Measurements from ENCODE around the gene OPN5. TPM values are rescaled to one million over a fixed set of nuclear protein-coding genes. Genes with fewer than 3 reads are reported as not detected.

Gene OPN5
- total RNA-seq, 1 donor from 2014 or later: not detected

DNA sequence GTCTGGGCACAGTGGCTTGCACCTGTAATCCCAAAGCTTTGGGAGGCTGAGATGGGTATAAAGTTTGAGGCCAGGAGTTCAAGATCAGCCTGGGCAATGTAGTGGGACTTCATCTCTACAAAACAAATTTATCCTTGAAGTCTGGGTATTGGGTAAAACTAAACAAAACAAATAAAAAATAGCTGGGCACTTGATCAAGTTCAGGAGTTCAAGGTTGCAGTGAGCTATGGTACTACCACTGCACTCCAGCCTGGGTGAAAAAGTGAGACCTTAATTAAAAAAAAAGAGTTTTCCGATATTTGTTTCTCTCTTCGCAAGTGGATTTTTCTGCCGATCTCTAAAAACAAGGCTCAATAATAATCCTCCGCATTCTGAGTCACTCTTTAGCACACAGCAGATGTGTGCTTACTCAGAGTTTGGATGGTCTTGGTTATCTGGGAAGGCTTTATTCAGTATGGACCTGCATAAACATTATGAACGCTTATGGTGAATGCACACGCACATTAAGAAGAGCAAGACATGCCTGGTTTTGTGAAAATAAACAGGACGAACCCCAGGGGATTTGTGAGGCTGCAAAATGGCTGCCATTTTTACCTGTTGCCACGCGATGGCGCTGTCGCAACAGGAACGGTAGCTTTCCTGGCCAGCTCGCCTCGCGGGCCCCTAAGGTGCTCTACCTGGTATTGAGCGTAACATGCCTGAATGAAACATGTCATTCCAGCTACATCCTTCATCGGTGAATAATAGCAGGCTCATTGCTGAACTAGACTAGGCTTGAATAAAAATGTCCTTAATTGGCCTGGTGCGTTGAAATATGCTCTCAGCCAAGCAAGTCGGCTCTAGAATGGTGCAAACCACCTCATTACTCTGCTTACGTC is 6.0 kb downstream of the OPN5 start:
- intact Hi-C loops (cut with micrococcal nuclease): loop anchor here (1.0 to 5.0 kb wide), 5 partner anchors 157 to 1819 kb away; no protein-coding TSS in a partner anchor

DNA sequence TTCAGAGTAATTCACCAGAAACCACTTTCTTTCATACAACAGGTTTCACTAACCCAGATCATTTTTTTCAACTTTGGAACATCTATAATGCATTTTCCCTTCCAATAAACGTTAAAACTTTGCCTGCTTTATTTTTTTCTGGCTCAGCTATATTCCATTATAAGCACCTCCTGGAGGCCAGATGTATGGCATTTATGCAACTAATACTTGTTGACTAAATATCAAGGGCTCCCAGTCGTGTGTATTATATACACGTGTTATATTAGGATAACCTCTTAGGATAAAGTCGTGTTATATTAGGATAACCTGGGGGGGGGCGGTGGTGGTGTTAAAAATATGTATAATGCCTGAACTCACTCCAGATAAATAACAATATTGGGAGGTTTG is 6.7 kb downstream of the OPN5 start:
- intact Hi-C loops (cut with micrococcal nuclease): loop anchor here (1.0 to 5.0 kb wide), 5 partner anchors 158 to 1819 kb away; no protein-coding TSS in a partner anchor

DNA sequence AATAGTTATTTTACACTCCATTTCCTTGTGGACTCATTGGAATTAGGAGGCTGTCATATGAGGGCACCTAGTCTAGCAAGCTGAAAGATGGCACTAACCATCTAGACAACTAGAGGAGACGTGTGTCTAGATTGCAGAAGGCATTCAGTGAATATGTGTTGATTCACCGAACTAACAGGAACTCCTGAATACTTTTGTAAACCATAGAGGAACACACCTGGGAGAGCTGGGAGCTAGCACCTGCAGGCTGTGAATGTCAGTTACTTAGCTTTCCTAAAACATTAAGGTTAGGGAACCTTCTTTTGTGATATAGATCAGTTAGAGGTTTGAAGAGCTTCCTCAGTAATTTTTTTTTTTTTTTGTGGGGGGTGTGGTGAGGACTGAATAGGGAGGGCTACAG is 7.7 kb downstream of the OPN5 start:
- intact Hi-C loops (cut with micrococcal nuclease): loop anchor here (2.0 to 5.0 kb wide), 4 partner anchors 159 to 1818 kb away; no protein-coding TSS in a partner anchor

DNA sequence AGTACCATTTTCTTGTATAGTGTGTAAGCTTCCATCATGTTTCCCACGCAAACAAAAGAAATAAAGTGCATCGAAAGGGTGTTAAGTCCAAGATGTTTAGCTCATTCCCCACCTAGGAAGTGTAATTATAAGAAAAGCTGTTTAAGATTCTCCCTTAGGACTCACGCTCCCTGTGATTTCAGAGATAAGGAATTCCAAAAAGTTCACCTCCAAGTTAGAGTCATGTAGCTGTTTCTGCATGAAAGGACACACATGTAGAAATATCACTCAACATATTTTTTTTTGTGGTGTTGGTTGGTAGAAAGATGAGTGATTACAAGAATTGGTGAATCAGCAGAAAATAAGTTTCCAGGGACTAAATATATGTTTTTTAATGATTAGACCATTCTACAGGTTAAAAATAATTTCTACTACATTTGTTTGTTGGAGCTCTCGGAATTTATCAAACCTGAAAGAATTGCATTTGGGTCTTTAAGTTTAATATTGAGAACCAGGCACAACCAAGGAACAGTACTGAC is 10.4 kb downstream of the OPN5 start:
- intact Hi-C loops (cut with micrococcal nuclease): no loop called here

DNA sequence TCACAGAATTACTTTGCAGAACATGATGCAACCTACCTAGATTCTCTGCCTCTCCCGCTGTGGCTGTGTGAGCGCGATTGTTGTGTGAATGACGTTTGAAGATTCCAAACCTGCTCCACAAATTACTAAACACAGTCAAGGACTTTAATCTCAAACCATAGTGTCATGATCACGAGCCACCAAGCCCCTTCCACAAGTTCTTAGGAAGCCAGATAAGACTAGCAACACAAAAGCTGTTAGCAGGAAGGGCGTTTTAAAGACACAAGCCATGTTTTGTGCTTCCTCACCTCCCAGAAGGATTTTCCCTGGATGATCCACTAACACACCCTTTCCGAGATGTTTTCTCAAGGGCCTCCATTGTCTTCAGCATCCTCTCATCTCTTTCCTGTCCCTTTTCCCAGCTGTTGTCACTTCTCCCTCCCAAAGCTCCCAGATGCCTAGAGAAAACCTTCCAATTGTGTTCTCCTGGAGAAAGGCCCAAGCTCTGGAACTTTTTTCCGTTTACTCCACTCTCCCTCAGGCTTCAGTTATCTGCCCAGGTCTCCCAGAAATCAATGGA is 12.8 kb downstream of the OPN5 start:
- intact Hi-C loops (cut with micrococcal nuclease): no loop called here

DNA sequence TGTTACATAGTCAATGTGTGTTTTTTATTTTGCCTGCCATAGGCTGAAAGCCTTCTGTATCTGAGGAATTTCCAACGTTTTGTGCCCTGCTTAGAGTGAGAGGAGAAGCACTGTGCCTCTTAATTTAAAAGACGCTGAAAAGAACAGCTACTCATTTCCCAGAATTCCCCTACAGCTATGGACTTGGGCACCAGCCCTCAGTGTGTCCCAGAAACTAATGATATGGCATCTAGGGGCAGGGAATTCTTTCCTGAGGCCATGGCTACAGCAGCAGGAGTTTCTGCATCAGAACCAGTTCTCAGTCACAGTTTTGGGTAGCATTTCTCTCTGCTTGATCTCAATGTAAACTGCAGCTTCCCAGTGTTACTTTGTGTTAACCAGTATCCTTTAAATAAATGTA is 20.2 kb downstream of the OPN5 start:
- intact Hi-C loops (cut with micrococcal nuclease): no loop called here

DNA sequence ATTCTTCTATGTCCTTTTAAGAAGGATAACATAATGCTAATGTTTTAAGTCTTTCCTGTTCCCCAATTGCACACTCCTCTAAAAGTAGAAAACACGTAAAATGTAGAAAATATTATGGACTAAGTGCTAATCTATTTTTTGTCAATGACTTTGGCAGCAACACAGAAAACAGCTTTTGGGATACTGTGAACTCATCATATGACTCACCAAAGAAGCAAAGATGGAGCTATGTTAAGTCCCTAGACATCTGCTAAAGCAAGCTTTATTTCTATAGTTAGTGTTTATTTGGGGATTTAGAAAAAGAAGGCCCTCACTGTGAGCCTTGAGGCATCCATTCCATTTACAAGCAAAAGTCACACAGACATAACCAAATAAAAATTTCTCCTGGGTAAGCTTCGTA is 23.0 kb downstream of the OPN5 start:
- intact Hi-C loops (cut with micrococcal nuclease): no loop called here

DNA sequence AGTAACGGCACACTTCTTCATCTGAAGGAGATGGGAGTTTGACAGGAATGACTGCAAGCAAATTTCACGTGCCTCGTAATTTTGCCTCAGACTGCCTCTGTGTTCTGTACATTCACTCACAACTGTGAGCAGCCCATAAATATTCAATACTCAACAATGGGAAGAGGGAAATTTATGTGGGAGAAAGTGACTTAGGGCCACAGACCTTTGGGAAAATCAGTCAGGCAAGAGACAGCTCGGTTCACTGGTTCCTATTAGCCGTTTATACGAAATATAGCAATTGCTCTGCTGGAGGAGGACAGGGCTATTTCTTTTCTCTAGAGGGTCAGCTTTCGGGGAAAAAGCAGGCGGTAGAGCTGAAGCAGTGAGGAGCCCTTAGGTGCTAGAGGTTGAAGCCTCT is 28.0 kb downstream of the OPN5 start:
- intact Hi-C loops (cut with micrococcal nuclease): no loop called here

DNA sequence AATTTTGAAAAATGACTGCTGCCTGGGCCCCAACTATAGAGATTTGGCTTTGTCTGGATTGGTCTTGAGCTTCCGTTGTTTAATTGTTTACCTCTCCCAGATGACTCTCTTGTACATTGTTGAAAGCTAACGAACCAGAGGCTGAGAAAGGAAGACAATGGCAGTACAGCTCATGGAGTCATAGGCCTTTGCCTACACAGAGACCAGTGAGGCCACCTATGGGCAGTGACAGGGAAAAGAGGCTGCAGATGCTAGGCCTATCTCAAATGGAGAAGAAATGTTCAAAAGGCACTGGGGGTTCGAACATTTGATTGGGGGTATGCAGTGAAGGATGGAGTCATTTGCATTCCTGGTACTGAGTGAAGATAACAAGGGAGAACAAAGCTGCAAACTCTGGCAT is 29.1 kb downstream of the OPN5 start:
- intact Hi-C loops (cut with micrococcal nuclease): no loop called here

DNA sequence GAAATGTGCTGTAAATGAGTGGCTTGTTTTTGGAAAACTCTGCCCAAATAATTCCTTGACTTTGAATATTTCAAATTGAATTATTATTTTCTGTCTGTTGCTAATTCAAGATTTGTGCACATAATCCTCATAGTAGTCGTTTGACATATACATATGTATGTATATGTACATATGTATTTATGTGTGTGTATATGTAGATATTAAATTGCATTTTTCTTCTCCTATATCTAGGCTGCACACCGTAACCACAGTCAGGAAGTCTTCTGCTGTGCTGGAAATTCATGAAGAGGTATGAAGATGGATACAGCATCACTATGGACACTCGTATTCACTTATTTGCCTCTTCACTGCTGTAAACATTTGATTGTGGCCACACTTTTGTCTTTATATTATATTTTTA is 29.6 kb downstream of the OPN5 start:
- intact Hi-C loops (cut with micrococcal nuclease): no loop called here

DNA sequence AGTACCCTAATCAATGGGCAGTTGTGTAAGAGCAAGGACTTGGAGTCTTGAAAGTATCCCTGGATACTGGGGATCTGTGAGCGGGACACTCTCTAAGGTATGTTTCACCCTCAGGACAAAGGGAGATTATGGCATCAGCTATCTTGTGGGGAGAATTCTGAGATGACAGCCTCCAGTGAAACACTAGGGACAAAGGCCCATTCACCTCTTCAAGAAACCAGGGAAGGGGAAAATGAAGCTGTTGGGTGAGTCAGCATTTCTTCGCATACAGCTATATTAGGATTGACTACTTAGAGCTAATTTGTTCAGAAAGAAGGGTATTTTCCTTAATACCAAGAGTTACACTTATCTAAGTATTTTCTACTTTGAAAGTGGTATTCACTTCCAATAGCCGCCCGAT is 35.9 kb downstream of the OPN5 start:
- intact Hi-C loops (cut with micrococcal nuclease): no loop called here

DNA sequence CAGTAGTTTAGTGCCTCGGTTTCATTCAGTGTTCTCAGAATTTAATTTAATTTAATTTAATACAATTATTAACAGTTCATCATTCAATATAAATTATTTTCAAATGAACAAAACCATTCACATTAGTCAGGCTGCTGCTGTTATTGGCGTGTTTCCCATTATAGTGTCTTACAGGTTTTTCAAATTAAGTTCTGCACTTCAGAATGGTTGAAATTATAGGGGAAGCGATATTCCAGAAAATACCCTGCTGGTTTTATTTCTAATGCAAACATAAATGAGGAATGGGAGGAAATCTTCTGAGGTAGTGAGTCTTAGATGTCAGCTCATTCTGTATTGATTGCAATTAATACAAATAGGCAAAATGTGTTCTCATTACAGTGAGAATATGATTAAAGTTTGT is 37.6 kb downstream of the OPN5 start:
- intact Hi-C loops (cut with micrococcal nuclease): no loop called here

DNA sequence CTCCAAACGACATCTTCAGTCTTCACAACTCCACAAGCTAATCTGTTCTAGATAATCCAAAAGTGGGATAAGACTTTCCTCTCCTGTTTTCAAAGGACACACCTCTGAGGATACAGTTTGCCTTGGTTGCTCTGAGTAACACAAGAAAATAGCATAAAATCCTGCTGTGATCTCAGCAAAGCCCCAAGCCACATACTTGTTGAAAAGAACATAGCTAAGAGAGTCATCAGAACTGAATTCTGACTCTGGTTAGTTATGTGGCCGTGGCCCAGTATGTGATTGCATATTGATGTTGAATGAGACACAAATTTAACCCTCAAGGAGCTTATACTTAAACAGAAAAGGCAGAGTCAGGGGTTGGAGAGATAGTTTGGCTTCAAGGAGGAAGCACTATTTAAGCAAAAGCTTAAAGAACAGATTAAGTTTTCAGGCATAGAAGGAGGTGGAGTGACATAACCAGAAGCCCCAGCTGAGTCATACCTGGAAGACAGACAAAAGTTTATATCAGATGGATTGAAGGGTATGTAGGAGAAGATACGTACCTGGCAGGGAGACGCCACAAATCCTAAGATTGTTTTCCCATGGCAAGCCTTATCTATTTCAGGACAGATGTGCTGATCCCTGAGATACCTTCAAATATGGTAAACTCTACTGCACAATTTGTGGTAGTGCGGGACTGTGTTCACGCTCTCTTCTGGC is 41.2 kb downstream of the OPN5 start:
- intact Hi-C loops (cut with micrococcal nuclease): no loop called here

DNA sequence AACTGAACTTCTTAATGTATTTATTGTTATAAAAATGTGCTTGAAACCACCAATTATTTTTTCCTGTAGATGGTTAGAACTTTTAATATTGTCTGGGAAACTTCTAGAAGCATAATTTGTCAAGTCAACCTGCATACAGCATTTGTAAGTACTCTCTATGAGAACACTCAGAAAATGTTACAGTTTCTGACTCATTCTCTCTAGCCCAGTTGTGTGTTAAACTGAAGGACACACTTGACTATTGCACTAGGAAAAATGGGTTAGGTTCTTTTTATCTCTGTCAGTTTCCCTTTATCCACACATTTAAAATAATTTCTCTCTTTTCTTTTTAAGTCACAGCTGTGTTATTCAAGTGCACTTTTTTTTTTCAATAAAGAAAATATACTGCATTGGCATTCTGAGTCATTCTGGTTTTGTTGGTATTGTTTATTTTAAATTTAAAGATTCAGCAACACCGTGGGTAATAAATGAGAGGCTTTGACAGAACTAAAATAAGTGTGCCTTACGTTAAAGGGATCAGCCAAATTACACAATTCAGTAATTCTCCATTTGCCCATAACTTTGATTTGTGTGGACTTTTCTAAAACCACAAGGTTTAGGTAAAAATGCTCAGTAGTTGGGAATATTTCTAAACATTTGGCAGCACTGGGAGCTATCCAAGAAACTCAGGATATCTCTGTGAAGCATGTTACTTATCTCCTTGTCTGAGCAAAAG is 50.7 kb downstream of the OPN5 start:
- intact Hi-C loops (cut with micrococcal nuclease): no loop called here

DNA sequence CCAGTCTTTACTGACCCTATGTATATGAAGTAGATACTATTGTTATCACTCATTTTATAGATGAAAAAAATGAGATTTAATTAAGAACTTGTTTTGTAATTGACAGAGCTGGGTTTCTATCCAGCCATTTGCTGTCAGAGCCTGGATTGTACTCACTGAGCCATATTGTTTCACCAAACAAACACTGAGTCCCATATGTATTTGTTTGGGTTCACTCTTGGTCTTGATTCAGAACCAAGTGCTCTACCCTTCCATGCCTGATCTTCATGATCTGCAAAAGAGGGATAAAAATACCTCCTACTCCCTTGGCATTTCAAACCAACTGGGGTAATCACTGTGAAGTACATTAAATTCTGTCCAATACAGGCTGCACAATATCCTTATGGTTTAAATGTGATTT is 52.4 kb downstream of the OPN5 start:
- intact Hi-C loops (cut with micrococcal nuclease): no loop called here

DNA sequence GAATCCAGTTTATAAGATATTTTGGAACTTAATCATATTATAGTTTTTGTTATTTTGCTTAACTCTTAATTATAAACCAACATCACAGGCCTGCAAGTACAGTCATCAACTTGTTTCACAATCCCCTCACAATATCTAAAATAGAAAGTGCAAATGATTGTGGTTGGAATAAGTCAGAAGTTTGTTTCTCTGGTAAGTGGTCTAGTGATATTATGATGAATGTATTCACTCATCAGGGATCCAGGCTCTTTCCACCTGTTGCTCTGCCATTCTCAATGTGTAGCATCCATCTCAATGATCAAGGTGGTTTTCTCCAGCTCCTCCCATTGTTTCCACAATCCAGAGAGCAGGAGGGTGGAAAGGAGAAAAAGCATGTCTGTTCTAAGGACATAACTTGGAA is 54.2 kb downstream of the OPN5 start:
- intact Hi-C loops (cut with micrococcal nuclease): no loop called here

DNA sequence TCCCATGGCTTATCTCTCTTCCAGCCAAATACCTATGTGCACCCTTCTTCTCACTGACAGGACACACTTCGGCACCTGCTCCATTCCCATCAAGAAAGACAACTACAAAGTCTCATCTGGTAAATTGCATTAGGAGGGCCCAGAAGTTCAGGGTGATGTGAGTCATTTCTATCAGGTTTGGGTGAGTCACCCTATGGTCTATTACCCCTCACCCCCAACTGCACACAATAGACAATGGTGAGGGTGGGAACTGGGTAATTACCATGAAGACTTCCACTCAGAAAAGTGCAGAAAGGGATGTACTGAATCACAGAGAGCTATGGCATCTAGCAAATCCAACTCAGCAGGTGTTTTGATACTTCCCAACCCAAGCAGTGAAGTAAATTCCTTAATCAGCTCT is 54.8 kb downstream of the OPN5 start:
- intact Hi-C loops (cut with micrococcal nuclease): no loop called here

DNA sequence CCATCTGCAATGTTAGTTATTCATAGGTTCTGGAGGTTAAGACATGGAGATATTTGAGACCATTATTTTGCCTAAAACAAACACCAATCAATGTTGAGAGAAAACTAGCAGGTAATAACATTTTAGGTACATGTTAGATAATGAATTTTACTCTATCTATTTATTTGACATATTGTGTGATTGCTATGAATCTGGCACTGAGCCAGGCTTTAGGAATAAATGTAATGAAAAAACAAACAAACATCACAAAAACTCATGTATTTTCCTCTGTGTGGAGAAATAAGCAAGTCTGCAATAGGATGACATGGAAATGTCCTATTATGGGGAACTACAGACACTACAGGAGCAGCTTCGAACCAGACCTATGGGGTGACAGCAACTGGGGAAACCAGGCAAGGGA is 57.8 kb downstream of the OPN5 start:
- intact Hi-C loops (cut with micrococcal nuclease): no loop called here

DNA sequence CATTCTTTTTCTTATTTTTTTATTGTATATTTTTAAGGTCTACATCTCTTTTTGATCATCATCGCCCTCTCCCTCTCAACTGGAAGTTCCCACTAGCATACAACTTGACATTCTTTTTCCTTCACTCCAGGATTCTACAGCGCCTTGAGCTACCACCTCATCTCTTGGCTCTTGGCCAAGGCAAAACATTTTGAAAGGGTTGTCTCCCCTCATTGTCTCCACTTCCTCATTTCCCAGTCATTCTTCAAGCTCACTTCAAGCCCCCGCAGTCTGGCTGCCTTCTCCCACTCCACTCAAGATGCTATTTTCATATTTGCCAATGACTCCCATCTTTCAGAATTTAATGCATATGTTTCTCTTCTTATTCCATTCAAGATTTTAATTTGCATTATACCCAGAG is 63.0 kb downstream of the OPN5 start:
- intact Hi-C loops (cut with micrococcal nuclease): no loop called here

DNA sequence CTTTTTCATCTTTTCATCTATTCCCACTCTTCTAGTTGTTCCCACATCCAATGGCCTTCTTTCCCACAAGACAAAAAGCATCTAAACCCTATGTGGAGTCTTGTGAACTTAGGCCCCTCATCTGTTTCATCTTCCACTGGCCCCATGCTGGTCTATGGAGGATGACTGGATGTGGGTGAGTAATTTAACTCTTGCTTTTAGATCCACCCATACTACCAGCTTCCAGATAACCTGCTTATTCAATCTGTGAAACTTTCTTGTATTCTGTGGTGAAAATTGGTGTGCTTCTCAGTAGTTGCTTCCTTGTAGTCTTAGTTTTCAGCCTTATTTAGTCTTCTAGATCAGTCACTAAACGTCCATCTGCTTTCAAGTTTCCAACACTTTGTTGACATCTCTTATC is 64.9 kb downstream of the OPN5 start:
- intact Hi-C loops (cut with micrococcal nuclease): no loop called here

DNA sequence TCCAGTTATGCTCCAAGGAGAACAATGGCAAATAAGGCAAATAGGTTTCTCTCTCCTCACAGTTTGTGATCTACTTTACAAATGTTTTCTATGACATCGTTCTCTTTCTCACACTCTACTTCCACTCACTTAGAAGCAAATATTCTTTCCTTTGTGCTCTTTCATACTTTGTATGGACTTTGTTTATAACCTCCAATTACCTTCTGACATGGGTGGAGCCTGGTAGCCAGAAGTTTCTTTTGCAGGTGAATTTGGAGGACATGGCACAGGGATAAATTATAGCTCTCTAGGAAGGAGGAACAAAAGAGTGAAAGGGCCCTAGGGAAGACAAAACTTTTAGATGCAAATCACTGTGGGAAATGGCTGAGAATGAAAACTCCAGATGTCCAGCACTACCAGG is 69.3 kb downstream of the OPN5 start:
- intact Hi-C loops (cut with micrococcal nuclease): no loop called here

DNA sequence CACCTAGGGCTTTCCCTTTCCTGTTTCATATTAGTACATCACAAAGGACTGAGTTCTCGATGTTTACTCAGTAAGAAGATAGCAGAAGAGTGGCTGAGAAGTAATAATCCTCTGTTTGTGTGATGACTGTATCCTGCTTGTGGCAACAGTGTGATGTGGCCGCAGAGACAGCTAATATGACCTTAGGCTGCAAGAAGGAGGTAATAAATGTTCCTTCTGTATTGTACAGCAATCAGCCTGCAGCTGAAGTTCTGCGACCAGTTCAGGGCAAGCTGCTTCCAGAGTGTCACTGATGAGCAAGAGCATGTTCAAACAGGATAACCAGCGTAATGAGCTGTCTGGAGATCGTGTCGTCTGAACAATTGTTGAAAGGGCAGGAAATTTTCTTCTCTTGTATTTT is 70.9 kb downstream of the OPN5 start:
- intact Hi-C loops (cut with micrococcal nuclease): no loop called here

All from T-helper 2 cell treated with Interferon-gamma antibody and Interleukin-4, amounts not matched to agents 100 ng/mL and 5 ng/mL, for 36 hours (primary cell).